Measurements from ENCODE around the gene WDPCP.

Gene WDPCP

DNA sequence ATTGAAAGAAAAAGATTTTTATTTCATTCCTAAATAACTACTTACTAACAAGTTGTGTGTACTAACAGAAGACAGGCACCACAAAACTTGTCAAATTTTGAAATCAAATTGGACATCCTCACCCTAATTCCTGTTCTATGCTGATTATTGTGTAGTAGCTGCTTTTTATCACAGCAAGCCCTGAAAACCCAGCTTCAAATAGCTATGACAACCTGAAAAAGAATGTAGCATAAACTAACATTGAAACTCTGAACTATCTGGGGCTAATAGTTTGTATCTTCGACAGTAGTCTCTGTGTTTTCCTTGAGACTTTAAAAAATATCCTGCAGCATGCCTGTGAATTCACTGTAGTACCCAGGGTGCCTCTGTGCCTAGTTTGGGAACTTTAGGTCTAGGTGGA, 122.6 kb downstream of the WDPCP start:
- TF ChIP-seq, protein P1, sequence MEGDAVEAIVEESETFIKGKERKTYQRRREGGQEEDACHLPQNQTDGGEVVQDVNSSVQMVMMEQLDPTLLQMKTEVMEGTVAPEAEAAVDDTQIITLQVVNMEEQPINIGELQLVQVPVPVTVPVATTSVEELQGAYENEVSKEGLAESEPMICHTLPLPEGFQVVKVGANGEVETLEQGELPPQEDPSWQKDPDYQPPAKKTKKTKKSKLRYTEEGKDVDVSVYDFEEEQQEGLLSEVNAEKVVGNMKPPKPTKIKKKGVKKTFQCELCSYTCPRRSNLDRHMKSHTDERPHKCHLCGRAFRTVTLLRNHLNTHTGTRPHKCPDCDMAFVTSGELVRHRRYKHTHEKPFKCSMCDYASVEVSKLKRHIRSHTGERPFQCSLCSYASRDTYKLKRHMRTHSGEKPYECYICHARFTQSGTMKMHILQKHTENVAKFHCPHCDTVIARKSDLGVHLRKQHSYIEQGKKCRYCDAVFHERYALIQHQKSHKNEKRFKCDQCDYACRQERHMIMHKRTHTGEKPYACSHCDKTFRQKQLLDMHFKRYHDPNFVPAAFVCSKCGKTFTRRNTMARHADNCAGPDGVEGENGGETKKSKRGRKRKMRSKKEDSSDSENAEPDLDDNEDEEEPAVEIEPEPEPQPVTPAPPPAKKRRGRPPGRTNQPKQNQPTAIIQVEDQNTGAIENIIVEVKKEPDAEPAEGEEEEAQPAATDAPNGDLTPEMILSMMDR (IDR thresholded peaks at IDR 0.05; ENCODE audit: borderline replicate concordance, control extremely low read depth, extremely low read depth, insufficient read depth, missing control alignments) = no peak
- in situ Hi-C loops (cut with MboI; ENCODE audit: low sequenced_read_pairs, unreplicated experiment) = no loop called here

DNA sequence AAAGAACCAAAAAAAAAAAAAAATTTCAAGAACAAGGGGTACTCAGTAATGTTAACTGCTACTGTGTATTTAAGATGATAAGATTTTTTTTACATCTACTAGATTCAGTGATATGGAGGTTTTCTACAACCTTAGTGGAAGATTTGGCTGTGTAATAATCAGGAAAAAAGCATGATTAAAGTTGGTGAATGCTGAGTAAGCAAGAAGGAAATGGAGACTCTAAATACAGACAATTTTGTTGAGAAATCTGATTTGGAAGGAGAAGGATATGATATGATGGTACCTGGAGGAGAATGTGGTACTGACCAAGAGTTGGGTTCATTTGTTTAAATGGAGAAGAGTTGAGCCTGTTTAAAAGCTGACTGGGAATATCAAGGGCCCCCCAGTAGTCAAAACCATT, 125.1 kb downstream of the WDPCP start:
- DNase-seq (ENCODE audit: low spot score) = no peak
- TF ChIP-seq, protein P1 (IDR thresholded peaks at IDR 0.05; ENCODE audit: borderline replicate concordance, control extremely low read depth, extremely low read depth, insufficient read depth, missing control alignments) = no peak
- in situ Hi-C loops (cut with MboI; ENCODE audit: low sequenced_read_pairs, unreplicated experiment) = no loop called here

More for the DNA sequence above, 122.6 kb downstream of the WDPCP start:
- DNase-seq (ENCODE audit: low spot score) = no peak

DNA sequence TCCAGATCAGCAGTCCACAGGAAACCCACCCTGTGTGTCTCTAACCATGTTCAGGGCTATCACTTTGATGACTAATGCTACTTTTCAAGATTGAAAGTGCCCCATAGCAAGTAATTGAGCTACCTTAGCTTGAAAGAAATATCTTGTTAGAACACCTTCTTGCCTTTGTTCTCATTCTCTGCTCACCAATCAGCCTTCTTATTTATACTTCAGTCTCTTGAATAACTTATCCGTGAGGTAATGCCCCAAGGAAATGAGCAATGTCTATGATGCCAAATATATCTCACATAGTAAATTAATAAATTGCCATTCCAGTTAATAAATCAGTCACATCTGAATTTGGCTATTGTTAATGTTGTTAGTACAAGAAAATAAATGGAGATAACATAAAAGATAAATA, 141.6 kb downstream of the WDPCP start:
- in situ Hi-C loops (cut with MboI; ENCODE audit: low sequenced_read_pairs, unreplicated experiment) = no loop called here
- DNase-seq (ENCODE audit: low spot score) = no peak
- TF ChIP-seq, protein P1 (IDR thresholded peaks at IDR 0.05; ENCODE audit: borderline replicate concordance, control extremely low read depth, extremely low read depth, insufficient read depth, missing control alignments) = no peak

DNA sequence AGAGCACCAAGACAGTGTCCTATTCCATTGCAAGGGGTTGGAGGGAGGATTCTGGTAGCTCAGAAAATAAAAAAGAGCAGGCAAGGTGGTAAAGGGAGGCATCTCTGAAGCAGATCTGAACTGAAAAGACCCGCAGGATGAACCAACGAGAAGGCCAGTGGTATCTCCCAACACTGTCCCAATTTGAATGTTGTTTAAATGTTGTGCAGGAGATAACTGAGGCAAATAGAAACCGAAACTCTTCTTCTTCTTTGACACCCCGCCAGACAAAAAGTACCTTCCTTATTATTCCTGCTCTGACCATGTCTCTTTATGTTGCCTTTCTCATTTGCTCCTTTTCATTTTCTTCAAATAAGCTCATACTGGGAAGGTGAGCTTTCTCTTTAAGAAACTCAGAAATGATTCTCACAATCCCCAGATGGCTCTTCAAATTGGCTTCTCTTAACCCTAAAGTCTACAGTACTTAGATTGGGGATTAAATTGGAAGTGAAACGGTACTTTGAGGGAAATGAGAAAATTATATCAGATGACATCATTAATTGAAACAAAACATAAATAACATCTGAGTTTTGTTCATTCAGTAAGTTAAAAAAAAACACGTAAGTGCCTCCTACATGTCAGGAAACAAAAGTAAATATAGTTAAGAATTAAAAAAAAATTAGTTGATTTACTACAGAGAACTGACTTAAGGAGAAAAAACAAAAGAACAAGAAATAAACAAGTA, 143.6 kb downstream of the WDPCP start:
- TF ChIP-seq, protein P1 (IDR thresholded peaks at IDR 0.05; ENCODE audit: borderline replicate concordance, control extremely low read depth, extremely low read depth, insufficient read depth, missing control alignments) = no peak
- in situ Hi-C loops (cut with MboI; ENCODE audit: low sequenced_read_pairs, unreplicated experiment) = no loop called here
- peak; percentile 17 for DNase-seq (ENCODE audit: low spot score)

DNA sequence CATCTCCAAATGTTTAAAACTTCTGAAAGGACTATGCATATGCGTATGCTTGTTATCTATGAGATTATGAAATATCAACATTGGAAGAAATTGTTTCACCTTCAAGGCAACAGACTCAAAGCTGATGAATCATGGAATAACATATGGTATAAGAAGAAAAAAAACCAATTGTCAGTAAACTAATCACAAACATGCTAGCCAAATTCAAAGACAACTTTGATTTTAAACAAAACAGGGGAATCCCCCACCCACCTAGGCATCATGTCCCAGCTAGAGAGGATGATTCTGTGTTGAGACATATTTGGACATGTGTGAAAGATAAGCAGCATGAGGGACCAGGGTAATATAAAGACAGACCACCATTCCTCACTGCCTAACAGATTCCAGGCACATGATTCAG, 147.7 kb downstream of the WDPCP start:
- in situ Hi-C loops (cut with MboI; ENCODE audit: low sequenced_read_pairs, unreplicated experiment) = no loop called here
- DNase-seq (ENCODE audit: low spot score) = no peak
- TF ChIP-seq, protein P1 (IDR thresholded peaks at IDR 0.05; ENCODE audit: borderline replicate concordance, control extremely low read depth, extremely low read depth, insufficient read depth, missing control alignments) = no peak

DNA sequence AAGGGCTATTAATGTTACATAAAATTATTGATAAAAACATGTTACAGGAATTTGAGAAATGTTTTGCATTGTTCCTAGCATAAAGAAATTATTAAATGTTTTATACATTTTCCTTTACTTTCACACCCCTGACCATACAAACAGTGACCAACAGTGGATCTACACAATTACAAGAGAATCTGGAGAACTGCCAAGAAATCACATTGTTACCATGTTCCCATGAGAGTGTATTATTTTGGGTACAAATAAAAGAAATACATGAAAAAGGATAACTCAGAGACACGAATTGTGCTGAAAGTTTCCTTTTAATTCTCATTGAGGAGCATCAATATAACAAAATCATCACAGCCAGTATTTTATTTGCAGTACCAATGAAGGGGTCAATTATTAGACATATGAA, 150.1 kb downstream of the WDPCP start:
- no peak for DNase-seq (ENCODE audit: low spot score)
- TF ChIP-seq, protein P1 (IDR thresholded peaks at IDR 0.05; ENCODE audit: borderline replicate concordance, control extremely low read depth, extremely low read depth, insufficient read depth, missing control alignments) = no peak
- in situ Hi-C loops (cut with MboI; ENCODE audit: low sequenced_read_pairs, unreplicated experiment) = no loop called here
